ENCODE data around the gene TUSC2. TPM values are rescaled to one million over a fixed set of nuclear protein-coding genes. Genes with fewer than 3 reads are reported as not detected.

The TUSC2 gene
- 10.6 TPM for total RNA-seq

GRCh38 chr3:50327943-50328691 is at the start of gene TUSC2:
TSS of gene TUSC2 (minus strand) at chr3:50328223. CDS start at chr3:50328099, 124 bp downstream.

GRCh38 chr3:50358911-50359759 is 31.1 kb upstream of the TUSC2 start, which contains the start of gene TMEM115:
TSS of gene TMEM115 (minus strand) at chr3:50359521. CDS start at chr3:50359063, 458 bp downstream.

DNA sequence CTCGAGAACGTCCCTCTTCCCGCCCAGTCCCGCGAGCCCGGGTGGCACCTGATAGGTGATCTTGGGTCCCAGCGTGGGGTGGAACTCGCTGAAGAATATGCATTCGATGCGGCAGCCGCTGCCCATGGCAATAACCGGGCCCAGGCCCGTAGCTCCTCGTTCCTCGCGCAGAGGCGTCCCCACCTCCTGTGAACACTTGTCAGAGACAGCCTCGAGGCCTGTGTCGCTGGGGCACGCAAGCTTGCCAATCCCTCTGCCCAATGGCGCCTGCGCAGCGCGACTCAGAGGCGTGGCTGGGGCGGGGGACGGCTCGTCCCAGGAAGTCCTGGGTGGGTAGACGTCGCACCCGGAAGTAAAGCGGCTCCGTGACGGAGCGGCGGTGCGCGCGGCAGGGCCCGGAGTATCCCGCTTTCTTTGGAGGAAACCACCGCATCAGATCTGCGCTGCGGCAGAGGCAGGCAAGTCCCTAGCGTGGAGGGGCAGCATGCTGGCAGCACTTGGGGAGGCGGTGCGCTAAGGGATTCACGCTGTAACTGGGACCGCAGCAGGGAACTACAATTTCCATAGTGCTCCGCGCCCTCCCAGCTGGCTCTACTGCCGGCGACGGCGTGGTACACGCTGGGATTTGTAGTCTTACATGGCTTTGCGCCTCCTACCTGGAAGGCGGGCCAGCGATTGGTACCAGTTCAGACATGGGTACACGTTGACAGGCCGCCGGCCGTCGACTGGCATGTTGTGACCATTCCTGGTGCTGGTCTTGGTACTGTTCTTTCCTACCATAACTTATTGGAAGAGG is 22.7 kb upstream of the TUSC2 start, which contains the start of the genes CYB561D2 and NPRL2:
Gene CYB561D2, plus strand, starts transcription at position 336 of the 796 bp plus-strand sequence. CDS start 572 bp downstream, outside the sequence.
Gene NPRL2, minus strand, starts transcription at position 249 of the 796 bp plus-strand sequence. Its CDS starts 123 bp downstream, at position 126.

GRCh38 chr3:50345586-50346234 is 17.7 kb upstream of the TUSC2 start, which contains the start of gene ZMYND10:
TSS of gene ZMYND10 (minus strand) at chr3:50345732. CDS start at chr3:50345579, 153 bp downstream.

DNA sequence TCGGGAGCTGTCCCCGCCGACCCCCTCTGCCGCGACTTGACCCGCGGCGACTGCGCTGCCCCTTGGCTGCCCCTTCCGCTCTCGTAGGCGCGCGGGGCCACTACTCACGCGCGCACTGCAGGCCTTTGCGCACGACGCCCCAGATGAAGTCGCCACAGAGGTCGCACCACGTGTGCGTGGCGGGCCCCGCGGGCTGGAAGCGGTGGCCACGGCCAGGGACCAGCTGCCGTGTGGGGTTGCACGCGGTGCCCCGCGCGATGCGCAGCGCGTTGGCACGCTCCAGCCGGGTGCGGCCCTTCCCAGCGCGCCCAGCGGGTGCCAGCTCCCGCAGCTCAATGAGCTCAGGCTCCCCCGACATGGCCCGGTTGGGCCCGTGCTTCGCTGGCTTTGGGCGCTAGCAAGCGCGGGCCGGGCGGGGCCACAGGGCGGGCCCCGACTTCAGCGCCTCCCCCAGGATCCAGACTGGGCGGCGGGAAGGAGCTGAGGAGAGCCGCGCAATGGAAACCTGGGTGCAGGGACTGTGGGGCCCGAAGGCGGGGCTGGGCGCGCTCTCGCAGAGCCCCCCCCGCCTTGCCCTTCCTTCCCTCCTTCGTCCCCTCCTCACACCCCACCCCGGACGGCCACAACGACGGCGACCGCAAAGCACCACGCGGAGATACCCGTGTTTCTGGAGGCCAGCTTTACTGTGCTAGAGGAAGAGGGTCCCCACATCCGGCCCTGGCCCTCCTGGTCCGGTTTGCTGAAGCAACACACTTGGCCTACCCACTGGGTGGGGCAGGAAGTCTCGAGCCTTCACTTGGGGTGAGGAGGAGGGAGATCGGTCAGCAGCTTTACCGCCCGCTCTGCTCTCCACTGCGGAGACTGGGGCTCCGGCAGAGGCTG is 12.7 kb upstream of the TUSC2 start, which contains the start of gene RASSF1:
Gene RASSF1, minus strand, starts transcription at position 389 of the 882 bp plus-strand sequence. Its CDS starts 31 bp downstream, at position 358.

DNA sequence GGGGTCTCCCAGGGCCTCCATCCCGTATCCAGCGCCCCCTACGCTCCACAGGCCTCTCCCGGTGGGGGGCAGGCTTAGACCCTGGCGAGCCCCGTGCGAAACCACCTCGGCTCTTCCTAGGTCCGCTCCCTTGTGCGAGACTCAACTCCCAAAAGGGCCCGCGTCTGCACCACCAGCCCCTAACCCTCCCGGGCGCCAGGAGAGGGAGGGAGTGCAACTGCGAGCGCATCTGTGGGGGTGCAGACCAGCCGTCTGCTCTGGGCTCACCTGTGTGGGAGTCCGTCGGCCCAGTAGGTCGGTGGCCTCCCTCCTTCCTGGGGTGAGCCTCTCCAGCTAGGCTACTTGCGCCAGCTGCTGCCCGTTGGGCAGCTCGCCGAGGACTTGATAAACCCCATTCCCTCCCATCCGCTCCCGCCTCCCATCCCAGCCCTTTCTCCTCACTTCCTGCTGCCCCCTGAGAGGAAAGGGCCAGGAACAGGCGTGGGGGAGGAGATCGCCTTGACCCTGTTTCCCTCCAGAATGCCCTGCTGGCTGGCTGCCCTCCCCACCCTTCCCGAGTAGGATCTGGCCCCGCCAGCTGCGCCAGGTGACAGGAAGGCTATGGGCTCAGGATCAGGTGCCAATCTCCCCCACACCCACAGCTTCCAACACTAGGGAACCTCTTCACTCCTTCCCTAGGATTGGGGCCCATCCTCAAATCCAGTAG is 5.5 kb downstream of the TUSC2 start, which contains the start of gene HYAL2:
Gene HYAL2, minus strand, starts transcription at position 360 of the 706 bp plus-strand sequence. CDS start 2,256 bp downstream, outside the sequence.

DNA sequence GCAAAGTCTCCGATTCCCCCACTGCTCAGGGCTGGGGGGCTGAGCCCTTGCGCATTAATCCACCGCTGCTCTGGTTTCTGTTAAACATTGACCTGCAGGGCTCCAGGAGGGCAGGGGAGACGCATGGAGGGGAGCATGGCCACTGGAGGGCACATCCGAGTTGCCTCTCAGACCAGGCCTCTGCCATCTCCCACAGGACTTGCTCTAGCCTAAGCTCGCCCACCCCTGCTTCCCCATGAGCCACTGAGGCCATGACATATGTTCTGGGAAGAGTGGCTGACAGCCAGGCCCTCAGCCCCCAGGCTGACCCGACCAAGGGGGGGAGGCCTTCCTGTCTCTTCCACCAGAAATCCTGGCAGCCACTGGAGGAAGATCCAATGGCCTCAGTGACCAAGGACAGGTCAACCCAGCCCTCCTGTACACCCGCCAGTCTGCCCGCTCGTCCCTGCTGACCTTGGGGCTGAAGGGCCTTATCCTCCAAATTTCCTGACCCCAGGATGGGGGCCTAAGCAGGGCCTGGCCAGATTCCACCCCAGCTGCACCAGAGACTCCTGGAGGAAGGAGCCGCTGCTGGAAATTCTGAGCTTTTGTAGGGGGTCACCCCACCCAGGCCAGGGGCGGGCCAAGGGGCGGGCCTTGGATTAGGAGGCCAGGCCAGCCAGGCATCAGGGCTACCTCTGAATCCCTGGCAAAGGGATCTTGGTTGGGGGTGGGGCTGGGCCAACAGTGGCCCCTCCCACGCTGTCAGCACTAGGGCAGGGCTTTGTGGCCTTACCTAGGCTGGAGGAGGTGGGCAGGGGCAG is 24.8 kb downstream of the TUSC2 start, which contains the start of gene HYAL1:
Gene HYAL1, minus strand, starts transcription at position 562 of the 803 bp plus-strand sequence. CDS start 618 bp downstream, outside the sequence.

DNA sequence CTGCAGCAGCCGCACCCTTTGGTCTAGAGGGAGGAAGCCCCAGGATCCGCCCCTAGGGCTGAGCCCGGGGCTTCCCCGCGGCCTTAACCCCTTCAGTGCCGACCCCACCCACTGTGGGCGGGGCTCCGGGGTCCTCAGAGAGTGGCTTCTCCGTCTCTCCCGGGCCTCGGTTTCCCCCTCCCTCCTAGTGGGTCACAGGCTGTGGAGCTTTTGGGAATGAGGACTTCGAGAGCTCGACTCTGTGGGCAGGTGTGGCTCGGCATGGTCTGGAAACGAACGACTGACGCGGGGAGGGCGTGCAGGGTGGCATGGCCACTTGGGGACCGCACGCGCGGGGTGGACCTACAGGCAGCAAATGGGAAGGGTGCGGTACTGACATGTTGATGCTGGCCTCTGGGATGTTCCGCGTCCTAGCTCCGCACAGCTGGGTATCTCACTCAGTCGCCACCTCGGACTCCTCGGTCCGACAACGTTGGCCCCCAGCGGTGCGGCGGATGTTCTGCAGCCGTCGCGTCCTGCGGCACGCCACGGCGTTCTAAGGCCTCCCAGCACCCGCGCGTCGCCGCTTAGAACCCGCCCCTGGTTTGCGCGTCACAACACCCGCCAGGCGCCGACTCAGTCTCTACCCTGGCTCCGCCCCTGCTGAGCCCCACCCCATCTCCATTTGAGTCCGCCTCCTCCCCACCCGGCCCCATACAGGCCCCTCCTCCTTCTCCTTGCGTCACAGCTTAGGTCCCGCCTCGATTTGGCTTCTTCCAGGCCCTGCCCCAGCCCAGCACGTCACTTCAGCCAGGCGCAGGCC is 29.0 kb downstream of the TUSC2 start, which contains the start of the genes HYAL3 and NAA80:
Gene HYAL3, minus strand, starts transcription at position 570 of the 802 bp plus-strand sequence. CDS start 3,803 bp downstream, outside the sequence.
Gene NAA80, minus strand, starts transcription at position 570 of the 802 bp plus-strand sequence. CDS start 1,942 bp downstream, outside the sequence.

DNA sequence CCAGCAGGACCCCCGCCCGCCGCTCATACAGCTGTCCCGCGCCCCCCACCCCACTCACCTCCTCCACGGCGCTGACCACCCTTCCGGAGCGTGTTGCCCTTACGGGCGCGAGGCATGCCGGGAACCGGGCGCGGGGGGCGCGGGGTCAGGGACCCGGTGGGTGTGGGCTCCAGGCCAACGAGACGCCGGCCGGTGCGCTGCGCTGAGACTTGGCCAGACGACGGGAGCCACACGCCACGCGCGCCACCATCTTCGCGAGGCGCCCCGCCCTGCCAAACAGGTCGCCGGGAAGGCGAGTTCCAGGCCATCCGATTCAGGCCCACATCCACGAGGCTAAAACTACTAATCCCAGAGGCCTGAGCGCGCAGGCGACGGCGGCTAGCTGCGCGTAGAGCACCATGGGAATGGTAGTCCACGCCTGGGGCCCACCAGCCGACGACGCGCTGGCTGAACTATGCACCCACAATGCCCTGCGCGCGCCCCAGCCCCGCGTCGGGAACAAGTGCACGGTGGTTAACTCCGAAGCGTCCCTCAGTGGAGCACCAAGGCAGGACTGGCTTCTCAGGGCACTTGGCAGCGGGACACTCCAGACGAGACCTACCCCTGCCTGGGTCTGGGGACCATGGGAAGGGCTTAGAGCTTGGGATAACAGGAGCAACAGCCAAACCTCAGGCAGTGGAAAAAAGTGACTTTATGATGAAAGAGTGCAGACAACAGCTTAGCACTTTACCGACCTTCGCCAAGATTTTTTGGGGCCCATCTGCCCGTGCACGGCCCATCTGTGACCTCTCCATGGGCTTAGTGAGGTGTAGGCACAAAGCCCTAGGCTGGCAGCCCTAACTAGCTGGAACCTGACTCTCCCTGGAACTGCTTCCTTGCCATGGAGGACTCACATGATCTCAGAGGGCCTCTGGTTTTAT is 35.6 kb downstream of the TUSC2 start, which contains the start of gene IFRD2:
Gene IFRD2, minus strand, starts transcription at position 271 of the 920 bp plus-strand sequence. Its CDS starts 155 bp downstream, at position 116.

GRCh38 chr3:50278880-50279224 is 49.2 kb downstream of the TUSC2 start, which contains the start of gene LSMEM2:
TSS of gene LSMEM2 (plus strand) at chr3:50279087. CDS start at chr3:50279114, 27 bp downstream.

Other genes with a start within 250 kb of the TUSC2 start
- gene RBM5, start 239.3 kb downstream of the TUSC2 start, total RNA-seq, result 503 TPM
- gene SEMA3F, start 172.9 kb downstream of the TUSC2 start, total RNA-seq, result 11.3 TPM
- not detected for gene GNAT1, start 136.6 kb downstream of the TUSC2 start, total RNA-seq
- 8.1 TPM for gene SLC38A3, start 123.0 kb downstream of the TUSC2 start, total RNA-seq
- gene GNAI2, start 92.0 kb downstream of the TUSC2 start, total RNA-seq, result 120 TPM
- 5.3 TPM for gene SEMA3B, start 59.1 kb downstream of the TUSC2 start, total RNA-seq
- gene LSMEM2, start 49.1 kb downstream of the TUSC2 start, total RNA-seq, result not detected
- gene IFRD2, start 35.8 kb downstream of the TUSC2 start, total RNA-seq, result 28.2 TPM
- 5.6 TPM for gene HYAL3, start 28.8 kb downstream of the TUSC2 start, total RNA-seq
- gene NAA80, start 28.8 kb downstream of the TUSC2 start, total RNA-seq, result 10.3 TPM
- 2.8 TPM for gene HYAL1, start 24.6 kb downstream of the TUSC2 start, total RNA-seq
- gene HYAL2, start 5.5 kb downstream of the TUSC2 start, total RNA-seq, result 41.6 TPM
- gene RASSF1, start 12.6 kb upstream of the TUSC2 start, total RNA-seq, result 14.1 TPM
- gene ZMYND10, start 17.5 kb upstream of the TUSC2 start, total RNA-seq, result 3.4 TPM
- 33.5 TPM for gene NPRL2, start 22.6 kb upstream of the TUSC2 start, total RNA-seq
- gene CYB561D2, start 22.6 kb upstream of the TUSC2 start, total RNA-seq, result 17.8 TPM
- 21.3 TPM for gene TMEM115, start 31.3 kb upstream of the TUSC2 start, total RNA-seq
- 4.1 TPM for gene CACNA2D2, start 175.4 kb upstream of the TUSC2 start, total RNA-seq
- gene C3orf18, start 239.5 kb upstream of the TUSC2 start, total RNA-seq, result 12.2 TPM
- 11.6 TPM for gene HEMK1, start 241.3 kb upstream of the TUSC2 start, total RNA-seq